GM18873 (cell line): ENCODE results near the gene MTM1.
A peak's percentile ranks its signal among the peaks of the same experiment; 100 is the strongest.

Experiments used
- ATAC-seq: cut with Tn5 transposase; IDR thresholded peaks from one replicate; pipeline ENCODE4 v1.9.1; 2021; ENCODE audit warnings: mild to moderate bottlenecking, moderate library complexity, moderate number of reproducible peaks; ENCODE audit not compliant: unreplicated experiment, low FRiP score

The MTM1 gene

GRCh38 chrX:150568320-150569154 is at the start of gene MTM1:
MTM1 (plus strand) TSS chrX:150568621; CDS start chrX:150592615, 23,994 bp downstream.
- peak; percentile 97 for ATAC-seq

- ATAC-seq = no peak
Measured at GRCh38 chrX:150522494-150522893, 45.9 kb upstream of the MTM1 start.

GRCh38 chrX:150525061-150525919 is 43.1 kb upstream of the MTM1 start:
- no peak for ATAC-seq

GRCh38 chrX:150526692-150527091 is 41.7 kb upstream of the MTM1 start:
- ATAC-seq = no peak

- no peak for ATAC-seq
Measured at GRCh38 chrX:150527108-150527507, 41.3 kb upstream of the MTM1 start.

- ATAC-seq = no peak
Measured at GRCh38 chrX:150529587-150529986, 38.8 kb upstream of the MTM1 start.

- no peak for ATAC-seq
Measured at GRCh38 chrX:150530821-150531220, 37.6 kb upstream of the MTM1 start.

- ATAC-seq = no peak
Measured at GRCh38 chrX:150531467-150531866, 37.0 kb upstream of the MTM1 start.

GRCh38 chrX:150533863-150534262 is 34.6 kb upstream of the MTM1 start:
- ATAC-seq = no peak

GRCh38 chrX:150536455-150537116 is 31.8 kb upstream of the MTM1 start:
- no peak for ATAC-seq

GRCh38 chrX:150537851-150538250 is 30.6 kb upstream of the MTM1 start:
- no peak for ATAC-seq

GRCh38 chrX:150540965-150541364 is 27.5 kb upstream of the MTM1 start:
- no peak for ATAC-seq

GRCh38 chrX:150542846-150543229 is 25.6 kb upstream of the MTM1 start:
- ATAC-seq = peak; percentile 32

- peak; percentile 65 for ATAC-seq
Measured at GRCh38 chrX:150543230-150544155, 24.9 kb upstream of the MTM1 start.

GRCh38 chrX:150544222-150544787 is 24.1 kb upstream of the MTM1 start:
- no peak for ATAC-seq

- ATAC-seq = no peak
Measured at GRCh38 chrX:150544835-150545770, 23.3 kb upstream of the MTM1 start.

- no peak for ATAC-seq
Measured at GRCh38 chrX:150546711-150547153, 21.7 kb upstream of the MTM1 start.

- no peak for ATAC-seq
Measured at GRCh38 chrX:150547375-150548115, 20.9 kb upstream of the MTM1 start.
